IMR-90 (cell line): ENCODE data around the gene RPL12.

ENCODE experiments used
- CTCF ChIP-seq: conservative IDR thresholded peaks from 2 replicates; pipeline ENCODE4 v1.5.1; 2012; ENCODE audit warnings: mild to moderate bottlenecking, low read depth, low read length, improper control_type of control experiment
- FOS ChIP-seq: fragments of 150-350 bp; IDR thresholded peaks from 2 replicates; pipeline ENCODE4 v1.6.1; 2016; ENCODE audit warnings: low read depth, low read length
- MAZ ChIP-seq: IDR thresholded peaks from 2 replicates; pipeline ENCODE4 v1.6.1; 2012; ENCODE audit warnings: low read depth, mild to moderate bottlenecking, low read length, improper control_type of control experiment, moderate library complexity, borderline replicate concordance
- POLR2A ChIP-seq: IDR thresholded peaks from 2 replicates; pipeline ENCODE4 v1.6.1; 2012; ENCODE audit warnings: mild to moderate bottlenecking, low read depth, low read length
- RAD21 ChIP-seq: IDR thresholded peaks from 2 replicates; pipeline ENCODE4 v1.6.1; 2012; ENCODE audit warnings: low read length, improper control_type of control experiment

- TF ChIP-seq CTCF (no peak), POLR2A (no peak), FOS (no peak), MAZ (no peak; the same call in 1 of the 2 replicates), RAD21 (no peak)
These were observed 327 bp upstream of the RPL12 start for GRCh38 chr9:127451608-127451857.
